Activated CD4-positive, alpha-beta T cell treated with anti-CD3 and anti-CD28 coated beads, Interleukin-10, Interleukin-2, amounts not matched to agents 100 ng/mL and 50 ng/mL, durations not matched to agents 16 hours and 8 hours (primary cell): ENCODE data around the gene CELF2.

Experiments used
- DNase-seq: peaks from one replicate; pipeline ENCODE4 v3.0.0-alpha.2; 2020

Gene CELF2

GRCh38 chr10:11023009-11023953 is 5.6 kb downstream of the CELF2 start:
- DNase-seq, result peak; percentile 29

DNA sequence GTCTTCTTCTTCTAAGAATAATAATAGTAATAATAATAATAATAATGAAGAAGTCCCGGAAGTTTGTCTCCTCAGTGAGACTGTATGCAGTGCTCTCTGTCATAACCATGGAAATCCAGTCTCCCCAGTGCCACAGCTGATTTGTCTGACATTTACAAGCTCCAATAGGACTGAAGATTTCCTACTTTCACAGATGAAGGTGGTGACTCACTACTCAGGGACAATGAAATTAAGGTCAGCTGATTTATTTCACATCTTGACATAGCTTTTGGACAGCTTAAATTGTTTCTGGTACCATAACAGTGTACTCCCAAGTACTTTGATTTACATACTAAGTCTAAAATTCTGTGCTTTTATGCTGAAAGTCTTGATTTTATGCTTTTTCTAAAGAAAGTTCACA is 6.9 kb downstream of the CELF2 start:
- DNase-seq, result no peak

DNA sequence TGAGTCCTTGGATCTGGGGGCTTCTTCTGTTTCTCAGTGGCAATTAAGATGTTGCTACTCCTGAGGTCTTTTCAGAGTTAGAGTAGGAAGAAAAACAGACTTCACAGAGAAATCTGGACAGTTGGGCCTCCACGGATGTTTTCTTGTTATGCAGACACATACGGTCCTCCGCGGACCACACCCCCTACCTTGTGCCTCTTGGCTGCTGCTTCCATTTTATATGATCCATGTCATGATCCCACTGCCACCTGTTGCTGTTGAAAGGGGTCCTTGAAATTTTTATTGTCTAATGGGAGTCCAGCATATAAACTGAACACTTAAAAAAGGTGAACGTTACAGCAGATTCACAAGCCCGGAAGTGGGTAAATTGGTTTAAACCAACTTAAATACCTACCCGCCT is 8.3 kb downstream of the CELF2 start:
- DNase-seq, result no peak

DNA sequence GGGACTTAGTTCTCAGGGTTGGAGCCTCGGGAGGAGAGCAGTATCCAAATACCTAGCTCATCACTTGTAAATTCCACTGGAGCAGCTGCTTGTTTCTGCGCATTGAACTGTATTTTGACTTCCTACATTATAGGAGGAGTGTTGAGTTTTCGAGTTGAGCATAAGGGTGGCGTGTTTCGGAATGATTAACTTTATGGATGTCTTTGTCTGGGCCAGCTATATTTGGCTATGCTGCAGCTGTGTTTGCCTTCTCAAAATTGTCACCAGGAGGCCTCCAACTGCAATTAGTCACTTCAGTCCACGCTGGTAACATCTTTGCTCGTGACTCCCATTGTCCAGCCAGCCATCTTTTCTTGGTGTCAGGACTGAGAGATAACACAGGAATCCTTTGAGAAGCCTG is 9.1 kb downstream of the CELF2 start:
- no peak for DNase-seq

GRCh38 chr10:11034762-11035161 is 17.1 kb downstream of the CELF2 start:
- no peak for DNase-seq

DNA sequence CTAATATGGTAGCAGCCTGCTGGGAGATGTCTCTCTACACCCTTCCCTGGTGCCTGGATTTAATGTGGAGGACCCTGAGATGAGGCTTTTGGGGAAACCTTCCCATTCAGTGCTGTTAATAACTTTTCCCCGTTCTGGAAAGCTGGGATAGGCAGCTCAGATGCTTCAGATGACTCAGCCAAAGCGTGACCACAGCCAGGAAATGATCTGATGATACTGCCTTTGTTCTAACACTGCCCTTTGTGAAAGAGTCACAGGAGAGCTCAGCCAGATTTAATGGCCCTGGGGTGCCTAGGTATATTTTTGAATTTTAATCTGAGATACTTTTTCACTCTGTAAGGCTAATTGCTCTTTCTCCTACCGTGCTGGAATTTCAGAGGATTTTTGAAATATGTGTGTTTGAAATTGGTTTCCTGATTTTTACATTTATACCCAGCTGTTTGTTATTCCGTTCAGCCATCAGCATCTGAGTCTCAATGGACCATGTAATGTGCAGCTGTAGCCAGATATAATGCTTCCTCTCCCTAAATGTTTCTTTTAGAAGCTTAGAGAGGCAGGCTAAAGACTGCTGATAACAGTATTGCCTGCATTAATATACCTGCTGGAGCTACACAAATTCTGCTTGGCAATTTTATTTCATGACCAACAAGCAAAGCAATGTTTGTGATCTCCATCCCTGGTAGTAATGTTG is 17.8 kb downstream of the CELF2 start:
- DNase-seq, result no peak

DNA sequence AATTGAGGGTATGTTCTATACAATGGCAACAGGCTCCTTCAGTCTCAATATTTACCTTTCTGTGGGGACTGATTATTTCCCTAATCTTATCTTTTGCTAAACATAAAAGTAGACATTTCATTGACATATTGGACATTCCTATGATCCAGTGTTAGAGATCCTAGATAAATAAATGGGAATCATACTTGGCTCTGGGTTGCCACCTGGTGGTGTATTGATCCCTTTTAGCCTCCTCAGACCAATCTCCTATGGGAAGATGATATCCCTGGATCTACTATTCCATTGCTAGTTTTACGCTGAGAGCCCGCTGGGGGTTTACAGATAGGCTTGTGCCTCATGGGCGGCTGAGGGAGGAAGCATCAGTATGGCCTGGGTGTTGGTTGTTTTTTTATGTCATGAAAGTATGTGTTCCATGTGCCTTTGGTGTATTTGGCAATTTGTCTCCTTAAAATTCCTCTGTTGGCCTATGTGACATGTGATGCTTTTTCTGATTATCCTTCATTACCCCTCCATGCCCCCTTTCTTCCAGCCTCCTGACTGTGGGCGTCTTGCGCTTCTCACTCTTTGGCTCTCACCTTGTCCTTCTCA is 18.8 kb downstream of the CELF2 start:
- no peak for DNase-seq

GRCh38 chr10:11037991-11038390 is 20.3 kb downstream of the CELF2 start:
- DNase-seq, result no peak

GRCh38 chr10:11042357-11042756 is 24.7 kb downstream of the CELF2 start:
- no peak for DNase-seq

- no peak for DNase-seq
Measured at GRCh38 chr10:11043039-11043438, 25.4 kb downstream of the CELF2 start.

- no peak for DNase-seq
Measured at GRCh38 chr10:11043446-11044127, 25.9 kb downstream of the CELF2 start.

- DNase-seq, result no peak
Measured at GRCh38 chr10:11045487-11045886, 27.8 kb downstream of the CELF2 start.

GRCh38 chr10:11045995-11046775 is 28.5 kb downstream of the CELF2 start:
- no peak for DNase-seq

- DNase-seq, result no peak
Measured at GRCh38 chr10:11046776-11047160, 29.1 kb downstream of the CELF2 start.

DNA sequence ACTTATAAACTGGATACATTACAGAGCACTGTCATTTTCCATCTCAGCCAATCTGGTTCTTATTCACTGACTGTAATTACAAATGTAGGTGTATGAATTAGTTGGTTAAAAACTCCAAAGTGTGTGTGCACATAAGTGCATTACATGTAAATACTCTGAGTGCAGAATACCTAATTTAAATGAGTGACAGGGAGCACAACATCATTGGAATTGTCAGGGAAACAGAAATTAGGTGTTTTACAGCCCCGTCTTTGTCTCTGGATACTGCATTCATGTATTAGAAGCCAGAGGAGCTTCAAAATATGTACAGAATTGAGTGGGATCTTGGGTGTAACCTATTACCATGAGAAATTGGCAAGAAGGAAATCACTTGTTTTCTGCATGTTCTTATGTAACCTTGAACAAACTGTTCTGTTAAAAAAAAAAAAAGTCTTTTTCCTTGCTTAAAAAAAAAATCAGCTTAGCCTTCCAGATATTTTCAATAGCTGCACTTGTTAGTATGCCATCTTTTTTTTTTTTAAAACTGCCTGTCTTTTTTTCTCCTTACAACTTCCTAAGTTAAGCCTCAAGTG is 31.1 kb downstream of the CELF2 start:
- DNase-seq, result no peak

GRCh38 chr10:11049806-11050205 is 32.1 kb downstream of the CELF2 start:
- DNase-seq, result no peak

GRCh38 chr10:11050301-11051287 is 32.9 kb downstream of the CELF2 start:
- no peak for DNase-seq

DNA sequence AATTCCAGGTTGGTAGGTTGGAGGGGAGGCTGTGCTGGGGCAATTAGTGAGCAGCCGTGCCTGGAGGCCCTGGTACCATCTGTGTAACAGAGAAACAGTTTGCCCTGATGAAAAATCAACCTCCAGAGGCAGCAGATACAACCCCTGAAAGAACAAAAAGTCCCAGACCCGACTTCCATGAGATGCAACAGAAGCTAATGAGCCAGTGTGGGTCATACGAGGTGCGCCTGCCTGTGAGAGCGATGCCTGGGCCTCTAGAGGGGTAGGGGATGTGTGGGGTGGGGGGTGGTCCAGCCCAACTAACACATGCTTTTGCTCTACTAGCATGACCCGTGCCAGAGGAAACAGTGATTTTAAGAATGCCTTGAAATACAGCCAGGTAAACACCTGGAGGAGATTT is 39.3 kb downstream of the CELF2 start:
- DNase-seq, result no peak

GRCh38 chr10:11057448-11057847 is 39.8 kb downstream of the CELF2 start:
- no peak for DNase-seq

DNA sequence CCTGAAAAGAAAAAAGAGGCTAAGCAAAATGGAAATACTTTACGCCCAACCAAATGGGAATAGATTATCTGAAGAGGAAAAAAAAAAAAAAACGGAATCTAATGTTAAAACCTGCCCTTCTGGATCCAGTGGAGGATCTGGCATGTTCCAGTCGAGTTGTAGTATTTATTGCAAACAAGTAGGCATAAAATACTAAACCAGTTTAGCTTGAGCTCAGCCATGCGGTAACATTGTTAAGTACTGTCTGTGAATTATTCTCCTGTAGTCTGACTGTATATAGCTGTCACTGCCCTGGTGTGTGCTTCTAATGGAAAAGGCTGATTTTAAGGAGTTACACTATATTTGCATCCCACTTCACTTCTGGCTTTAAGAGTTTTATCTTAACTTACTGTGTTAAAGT is 40.3 kb downstream of the CELF2 start:
- DNase-seq, result no peak

DNA sequence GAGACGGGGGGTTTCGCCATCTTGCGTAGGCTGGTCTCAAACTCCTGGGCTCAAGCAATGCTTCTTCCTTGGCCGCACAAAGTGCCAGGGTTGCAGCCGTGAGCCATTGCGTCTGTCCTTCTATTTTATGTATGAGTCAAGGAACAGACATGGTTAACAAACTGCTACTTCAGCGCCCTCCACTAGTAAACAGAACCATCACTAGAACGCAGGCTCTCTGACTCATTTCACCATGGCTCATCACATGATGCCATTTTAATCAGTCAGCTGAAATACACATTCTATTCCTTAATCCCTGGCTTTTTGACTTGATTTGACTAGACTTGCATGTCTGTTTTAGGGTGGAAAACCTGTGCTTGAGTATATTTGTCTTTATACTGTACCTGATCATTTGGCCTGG is 41.3 kb downstream of the CELF2 start:
- no peak for DNase-seq
